Endothelial cell of umbilical vein (primary cell): ENCODE measurements around the gene ASF1A. TPM values are rescaled to one million over a fixed set of nuclear protein-coding genes. Genes with fewer than 3 reads are reported as not detected.

Experiments
- BruUV-seq: library from RNA; stranded (reverse); fragments of 400-500 nt; replicated peaks from 2 replicates; lab custom pipeline; 2021; lab: Mats Ljungman, UMichigan
- CTCF ChIA-PET: fragments of 300-600, 350-600 bp; sonication (Branson Sonifier 250); formaldehyde crosslinking; loops from one replicate; lab custom pipeline; 2021; ENCODE audit warnings: antibody characterized with exemption, inconsistent platforms; lab: Charles Lee
- POLR2A ChIA-PET: fragments of 300-600, 350-600 bp; sonication (Branson Sonifier 250); formaldehyde crosslinking; loops from one replicate; lab custom pipeline; 2021; ENCODE audit warnings: antibody characterized with exemption, inconsistent platforms; lab: Charles Lee
- DNase-seq: peaks from one replicate; pipeline ENCODE4 v3.0.0-alpha.2; 2011; ENCODE audit warnings: low read depth, low spot score
- FAIRE-seq: peaks from 2 replicates; lab custom pipeline; 2011; peaks lifted over from hg19 to GRCh38; lab: Jason Lieb, UNC
- H2AFZ ChIP-seq: 2 replicates; pipeline ENCODE4 v1.6.0; 2012; ENCODE audit warnings: low read depth, low read length, control low read depth, inconsistent platforms
- H3K27ac ChIP-seq: 2 replicates; pipeline ENCODE4 v1.5.1; 2011; ENCODE audit warnings: low read depth, mild to moderate bottlenecking, control low read depth, low read length, moderate library complexity; ENCODE audit not compliant: insufficient read depth
- H3K27me3 ChIP-seq, 2 experiments: 2 replicates each; pipeline versions ENCODE4 v1.6.0 to v1.6.1; 2011; ENCODE audit warnings: low read length in 2 of 2, mixed read lengths in 1 of 2; ENCODE audit not compliant: control insufficient read depth in 2 of 2, insufficient read depth in 2 of 2
- H3K36me3 ChIP-seq, 2 experiments: 2 replicates in 1 of 2; 3 replicates in 1 of 2; pipeline ENCODE4 v1.5.1; 2011; ENCODE audit warnings: low read length in 2 of 2, mild to moderate bottlenecking in 1 of 2, moderate library complexity in 1 of 2; ENCODE audit not compliant: control insufficient read depth in 2 of 2, insufficient read depth in 2 of 2; ENCODE audit errors: extremely low read depth in 1 of 2
- H3K4me1 ChIP-seq: 3 replicates; pipeline ENCODE4 v1.5.1; 2011; ENCODE audit warnings: mild to moderate bottlenecking, low read length; ENCODE audit not compliant: control insufficient read depth, insufficient read depth; ENCODE audit errors: extremely low read depth
- H3K4me2 ChIP-seq: 2 replicates; pipeline ENCODE4 v1.6.1; 2011; ENCODE audit warnings: low read length, control low read depth, mixed read lengths; ENCODE audit not compliant: insufficient read depth
- H3K4me3 ChIP-seq, 3 experiments: fragments of 200-600 bp in 1 of 3; sonication (generic), shearing (Covaris generic) in 1 of 3; replicated peaks in 1 of 3; 2 replicates each; pipeline ENCODE4 v1.5.1; 2011 to 2016; ENCODE audit warnings: control low read depth in 3 of 3, low read length in 3 of 3, mild to moderate bottlenecking in 2 of 3, inconsistent platforms in 1 of 3, low read depth in 1 of 3, moderate library complexity in 1 of 3; ENCODE audit not compliant: insufficient read depth in 1 of 3
- H3K79me2 ChIP-seq: 2 replicates; pipeline ENCODE4 v1.6.0; 2012; ENCODE audit warnings: low read length, inconsistent platforms; ENCODE audit not compliant: control insufficient read depth, insufficient read depth
- H3K9ac ChIP-seq: replicated peaks from 2 replicates; pipeline ENCODE3; 2011; ENCODE audit warnings: low read length, control low read depth; ENCODE audit not compliant: insufficient read depth; ENCODE audit errors: extremely low read depth
- H3K9me1 ChIP-seq: replicated peaks from 3 replicates; pipeline ENCODE4 v1.6.0; 2011; ENCODE audit warnings: mild to moderate bottlenecking, low read length; ENCODE audit not compliant: control insufficient read depth, insufficient read depth; ENCODE audit errors: extremely low read depth
- H3K9me3 ChIP-seq: replicated peaks from 2 replicates; pipeline ENCODE4 v1.5.1; 2012; ENCODE audit warnings: low read length, inconsistent platforms; ENCODE audit not compliant: control insufficient read depth, insufficient read depth
- H4K20me1 ChIP-seq: replicated peaks from 2 replicates; pipeline ENCODE3; 2011; ENCODE audit warnings: mild to moderate bottlenecking, low read length; ENCODE audit not compliant: control insufficient read depth, insufficient read depth; ENCODE audit errors: extremely low read depth
- CTCF ChIP-seq, 2 donors: IDR thresholded peaks; 1 replicate in 1 of 2; 2 replicates in 1 of 2; pipeline ENCODE4 v1.5.1; 2011; ENCODE audit warnings: low read length in 2 of 2, mild to moderate bottlenecking in 2 of 2, moderate library complexity in 2 of 2, control low read depth in 1 of 2, inconsistent platforms in 1 of 2, low read depth in 1 of 2; ENCODE audit not compliant: insufficient read depth in 1 of 2; ENCODE audit errors: extremely low read depth in 1 of 2
- EZH2 ChIP-seq: IDR thresholded peaks from 2 replicates; pipeline ENCODE4 v1.6.1; 2012; ENCODE audit warnings: borderline replicate concordance, low read depth, mild to moderate bottlenecking, moderate library complexity, low read length, inconsistent platforms; ENCODE audit not compliant: severe bottlenecking
- FOS ChIP-seq: IDR thresholded peaks from 2 replicates; pipeline ENCODE4 v1.6.1; 2011; ENCODE audit warnings: mild to moderate bottlenecking, low read length, moderate library complexity, borderline replicate concordance; ENCODE audit not compliant: insufficient read depth
- GATA2 ChIP-seq: IDR thresholded peaks from 2 replicates; pipeline ENCODE4 v1.7.0; 2011; ENCODE audit warnings: low read depth, mild to moderate bottlenecking, moderate library complexity, mixed read lengths, low read length; ENCODE audit not compliant: insufficient read length, insufficient read depth
- JUN ChIP-seq: IDR thresholded peaks from 2 replicates; pipeline ENCODE4 v1.6.1; 2011; ENCODE audit warnings: borderline replicate concordance, low read depth; ENCODE audit not compliant: insufficient read length, insufficient read depth
- MYC ChIP-seq: IDR thresholded peaks from one replicate; pipeline ENCODE4 v1.6.1; 2011; ENCODE audit warnings: mild to moderate bottlenecking, low read depth, low read length
- POLR2A ChIP-seq: IDR thresholded peaks from 2 replicates; pipeline ENCODE4 v1.6.1; 2012; ENCODE audit warnings: low read depth, mild to moderate bottlenecking, control low read depth, low read length
- POLR2AphosphoS5 ChIP-seq: IDR thresholded peaks from 2 replicates; pipeline ENCODE4 v1.6.1; 2012; ENCODE audit warnings: low read depth, mild to moderate bottlenecking, control low read depth, low read length, moderate library complexity; ENCODE audit not compliant: insufficient read depth
- dilution Hi-C: fragments of 300-500 bp; cut with MboI; formaldehyde crosslinking; loops from one replicate; pipeline ENCODE4 v1.15.0; 2019; ENCODE audit warnings: low sequenced_read_pairs; ENCODE audit not compliant: extremely low pct_ligation_motif_present
- intact Hi-C: fragments of 100-400 bp; cut with micrococcal nuclease; formaldehyde crosslinking; loops from one replicate; pipeline ENCODE4 v1.10.0; 2022
- polyA plus RNA-seq, 4 experiments: library from polyadenylated mRNA; depleted of rRNA in 3 of 4; stranded (reverse) in 3 of 4; unstranded in 1 of 4; fragments of >200 nt; gene quantifications; 2 replicates each; pipeline versions ENCODE4 v1.2.1 to v1.2.3, GENCODE V29; 2011 to 2012; ENCODE audit warnings: missing spikeins in 1 of 4
- total RNA-seq: library from RNA; stranded (reverse); gene quantifications from 2 replicates; pipeline ENCODE4 v1.2.3, GENCODE V29; 2021
- TF ChIP-seq, protein P1 (sequence below): IDR thresholded peaks from 2 replicates; pipeline ENCODE4 v1.6.1; 2011; ENCODE audit not compliant: insufficient read depth, insufficient read length

The ASF1A gene
- total and polyA plus RNA-seq, 2 donors (not counting 3 experiments of a cell fraction or from before 2014, with no cell fraction given): 17.6 to 38.4 TPM

DNA sequence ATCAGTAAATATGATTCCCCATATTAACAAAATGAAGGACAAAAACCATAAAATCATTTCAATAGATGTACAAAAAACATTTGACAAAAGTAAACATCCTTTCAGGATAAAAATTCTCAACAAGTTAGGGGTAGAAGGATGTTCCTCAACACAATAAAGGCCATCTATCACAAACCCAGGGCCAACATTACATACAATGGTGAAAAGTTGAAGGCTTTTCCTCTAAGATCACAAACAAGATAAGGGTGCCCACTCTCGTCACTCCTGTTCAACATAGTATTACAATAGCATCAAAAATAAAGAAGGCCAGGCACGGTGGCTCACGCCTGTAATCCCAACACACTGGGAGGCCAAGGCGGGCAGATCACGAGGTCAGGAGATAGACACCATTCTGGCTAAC, 22.6 kb upstream of the ASF1A start:
- Histone ChIP-seq H4K20me1 (no peaks in the 10 kb centered on the region), H3K36me3 (no peaks in the 10 kb centered on the region), H3K9ac (no peak overlapping the region), H3K4me3 (no peak overlapping the region), H3K9me1 (no peaks in the 10 kb centered on the region), H3K4me1 (peaks cover 15% of the 10 kb centered on the region), H3K9me3 (no peaks in the 10 kb centered on the region), H3K4me2 (peak overlapping the region; percentile 16), H2AFZ (no peak overlapping the region), H3K79me2 (peaks cover 9% of the 10 kb centered on the region), H3K27me3 (no peaks in the 10 kb centered on the region), H3K27ac (no peak overlapping the region)
- POLR2A ChIA-PET: no interaction called here
- BruUV-seq: no TSS peak
- CTCF ChIA-PET: no interaction called here
- intact Hi-C loops: no loop called here
- peak; percentile 12 for FAIRE-seq
- peak; percentile 66 for DNase-seq
- TF ChIP-seq EZH2: no peak
- no peak for TF ChIP-seq FOS
- TF ChIP-seq GATA2: no peak
- TF ChIP-seq POLR2AphosphoS5: no peak
- dilution Hi-C loops: no loop called here

- Histone ChIP-seq H3K36me3 (no peaks in the 10 kb centered on the region), H3K9me3 (no peaks in the 10 kb centered on the region), H3K4me1 (peaks cover 15% of the 10 kb centered on the region), H3K27me3 (no peaks in the 10 kb centered on the region), H4K20me1 (no peaks in the 10 kb centered on the region), H3K79me2 (peaks cover 9% of the 10 kb centered on the region), H3K9me1 (no peaks in the 10 kb centered on the region), H3K4me2 (no peak overlapping the region), H3K4me3 (no peak overlapping the region), H2AFZ (no peak overlapping the region), H3K9ac (no peak overlapping the region), H3K27ac (no peak overlapping the region)
- BruUV-seq: no TSS peak
- dilution Hi-C loops (no loop called here), intact Hi-C loops (no loop called here)
- no peak for DNase-seq
- ChIA-PET POLR2A (no interaction called here), CTCF (no interaction called here)
- TF ChIP-seq EZH2 (no peak), POLR2AphosphoS5 (no peak), JUN (no peak), MYC (no peak), CTCF (IDR thresholded peaks at IDR 0.05; ENCODE audit: extremely low read depth in 1 of 2, insufficient read depth in 1 of 2, low read depth in 1 of 2, low read length in 2 of 2) (no peak), GATA2 (no peak), POLR2A (no peak), FOS (no peak)
- TF ChIP-seq, protein P1, sequence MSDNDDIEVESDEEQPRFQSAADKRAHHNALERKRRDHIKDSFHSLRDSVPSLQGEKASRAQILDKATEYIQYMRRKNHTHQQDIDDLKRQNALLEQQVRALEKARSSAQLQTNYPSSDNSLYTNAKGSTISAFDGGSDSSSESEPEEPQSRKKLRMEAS: no peak
- no peak for FAIRE-seq
These were observed 21.6 kb upstream of the ASF1A start for GRCh38 chr6:118872318-118872717.
